ENCODE measurements around the gene PAPPA. TPM values are rescaled to one million over a fixed set of nuclear protein-coding genes. Genes with fewer than 3 reads are reported as not detected.

PAPPA gene
- total RNA-seq, 1 experiment from 2014 or later, result 3.9 TPM

GRCh38 chr9:116238225-116238624 lies 84.6 kb downstream of the PAPPA start:
- BruUV-seq (replicated peaks), result no TSS peak
- TF ChIP-seq CTCF (conservative IDR thresholded peaks at IDR 0.05), result no peak
- no peak for TF ChIP-seq EZH2 (IDR thresholded peaks at IDR 0.05; ENCODE audit: low read depth)
- no peaks in the 10 kb centered on the region for H3K79me2 ChIP-seq (ENCODE audit: low read depth)
- ChIA-PET CTCF (no interaction called here), POLR2A (ENCODE audit: unreplicated experiment) (interaction anchor here (0.7 kb wide), 1 partner anchor 63 kb away, joined by 6 read pairs; no protein-coding TSS in a partner anchor)
- no peaks in the 10 kb centered on the region for H4K20me1 ChIP-seq (ENCODE audit: insufficient read depth)
- no peaks in the 10 kb centered on the region for H3F3A ChIP-seq (ENCODE audit: insufficient read depth, low read depth)
- H3K9me2 ChIP-seq (ENCODE audit: insufficient read depth), result no peaks in the 10 kb centered on the region
- intact Hi-C loops (cut with micrococcal nuclease; ENCODE audit: unreplicated experiment), result loop anchor here (10.0 kb wide), 1 partner anchor 57 kb away; no protein-coding TSS in a partner anchor
- no peak for DNase-seq
- H3K4me2 ChIP-seq, result no peak overlapping the region
- no peaks in the 10 kb centered on the region for H3K27me3 ChIP-seq (ENCODE audit: insufficient read depth, low read depth)
- no peaks in the 10 kb centered on the region for H3K9me3 ChIP-seq (ENCODE audit: insufficient read depth, low read depth)
- no peaks in the 10 kb centered on the region for H3K36me3 ChIP-seq (ENCODE audit: low read depth)
- H2AFZ ChIP-seq, result no peak overlapping the region
- no peak overlapping the region for H3K4me3 ChIP-seq
- no peaks in the 10 kb centered on the region for H3K4me1 ChIP-seq (replicated peaks; ENCODE audit: insufficient read depth)
- H3K27ac ChIP-seq, result no peak overlapping the region

GRCh38 chr9:116238776-116239340 lies 85.3 kb downstream of the PAPPA start:
- no peaks in the 10 kb centered on the region for H3K9me3 ChIP-seq (ENCODE audit: insufficient read depth, low read depth)
- no peaks in the 10 kb centered on the region for H3K27me3 ChIP-seq (ENCODE audit: insufficient read depth, low read depth)
- no peaks in the 10 kb centered on the region for H3K9me2 ChIP-seq (ENCODE audit: insufficient read depth)
- DNase-seq, result no peak
- H4K20me1 ChIP-seq (ENCODE audit: insufficient read depth), result no peaks in the 10 kb centered on the region
- no peaks in the 10 kb centered on the region for H3K36me3 ChIP-seq (ENCODE audit: low read depth)
- no peaks in the 10 kb centered on the region for H3F3A ChIP-seq (ENCODE audit: insufficient read depth, low read depth)
- POLR2A ChIA-PET (ENCODE audit: unreplicated experiment), result no interaction called here
- no peak overlapping the region for H2AFZ ChIP-seq
- H3K79me2 ChIP-seq (ENCODE audit: low read depth), result no peaks in the 10 kb centered on the region
- CTCF ChIA-PET, result no interaction called here
- no peak overlapping the region for H3K27ac ChIP-seq
- TF ChIP-seq EZH2 (IDR thresholded peaks at IDR 0.05; ENCODE audit: low read depth) (no peak), CTCF (conservative IDR thresholded peaks at IDR 0.05) (no peak)
- no peaks in the 10 kb centered on the region for H3K4me1 ChIP-seq (replicated peaks; ENCODE audit: insufficient read depth)
- H3K4me3 ChIP-seq, result no peak overlapping the region
- intact Hi-C loops (cut with micrococcal nuclease; ENCODE audit: unreplicated experiment), result loop anchor here (10.0 kb wide), 1 partner anchor 56 kb away; no protein-coding TSS in a partner anchor
- BruUV-seq (replicated peaks), result no TSS peak
- no peak overlapping the region for H3K4me2 ChIP-seq

- Histone ChIP-seq H2AFZ (no peak overlapping the region), H3K79me2 (ENCODE audit: low read depth) (no peaks in the 10 kb centered on the region), H3K4me1 (replicated peaks; ENCODE audit: insufficient read depth) (no peaks in the 10 kb centered on the region), H3K4me2 (no peak overlapping the region), H3K36me3 (ENCODE audit: low read depth) (no peaks in the 10 kb centered on the region), H3K27ac (no peak overlapping the region), H3K9me3 (ENCODE audit: insufficient read depth, low read depth) (no peaks in the 10 kb centered on the region), H3F3A (ENCODE audit: insufficient read depth, low read depth) (no peaks in the 10 kb centered on the region), H3K9me2 (ENCODE audit: insufficient read depth) (no peaks in the 10 kb centered on the region), H3K27me3 (ENCODE audit: insufficient read depth, low read depth) (no peaks in the 10 kb centered on the region), H3K4me3 (no peak overlapping the region), H4K20me1 (ENCODE audit: insufficient read depth) (no peaks in the 10 kb centered on the region)
- intact Hi-C loops (cut with micrococcal nuclease; ENCODE audit: unreplicated experiment), result no loop called here
- TF ChIP-seq EZH2 (IDR thresholded peaks at IDR 0.05; ENCODE audit: low read depth), result no peak
- no peak for TF ChIP-seq CTCF (conservative IDR thresholded peaks at IDR 0.05)
- ChIA-PET CTCF (no interaction called here), POLR2A (ENCODE audit: unreplicated experiment) (interaction anchor here (0.6 kb wide), 1 partner anchor 21 kb away, joined by 4 read pairs; no protein-coding TSS in a partner anchor)
- no peak for DNase-seq
- no TSS peak for BruUV-seq (replicated peaks)
Observed at GRCh38 chr9:116243708-116244107, 90.1 kb downstream of the PAPPA start.

Measured in PC-9 (cell line).